Stomach (tissue), 4 donors: ENCODE data around the gene RHOD.

Source experiments
- EP300 ChIP-seq: sonication (generic); formaldehyde crosslinking; IDR thresholded peaks from one replicate; pipeline ENCODE4 v1.6.1; 2017; ENCODE audit warnings: antibody characterized with exemption
- TF ChIP-seq, protein P1 (sequence below), 7 experiments: fragments of 450-650 bp in 4 of 7; fragments of 200-600 bp in 3 of 7; sonication (generic) in 3 of 7; IDR thresholded peaks; one replicate each; pipeline ENCODE4 v1.5.1; 2016 to 2019; ENCODE audit warnings: antibody characterized with exemption in 7 of 7, control low read depth in 2 of 7, mild to moderate bottlenecking in 1 of 7

DNA sequence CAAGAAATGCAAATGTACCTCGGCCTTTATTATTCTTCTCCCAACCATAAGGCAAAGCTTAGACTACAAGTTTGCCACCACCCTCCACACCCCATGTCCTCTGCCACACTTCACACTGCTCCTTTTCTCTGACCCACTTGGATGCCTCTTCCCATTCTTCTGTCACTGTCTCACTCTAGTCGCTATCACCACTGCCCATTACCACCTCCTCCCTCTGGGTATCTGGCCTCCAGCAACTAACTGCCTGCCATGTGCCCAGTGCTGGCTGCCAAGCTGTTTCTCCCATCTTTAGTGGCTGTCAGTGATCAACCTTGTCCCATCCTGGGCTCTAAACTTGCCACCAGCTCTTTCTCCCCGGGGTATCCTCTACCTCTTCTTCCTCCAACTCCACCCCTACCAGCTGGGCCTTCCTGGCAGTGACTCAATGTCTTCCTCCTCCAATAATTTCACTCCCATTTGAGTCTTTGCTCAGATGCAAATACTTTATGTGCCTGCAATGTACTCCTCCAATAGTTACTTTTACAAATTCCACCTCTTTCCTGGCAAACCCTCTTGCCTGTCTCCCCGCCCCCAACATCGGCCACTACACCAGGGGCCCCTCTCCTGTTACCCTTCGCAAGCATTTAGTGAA is 42.3 kb downstream of the RHOD start:
- TF ChIP-seq, protein P1, sequence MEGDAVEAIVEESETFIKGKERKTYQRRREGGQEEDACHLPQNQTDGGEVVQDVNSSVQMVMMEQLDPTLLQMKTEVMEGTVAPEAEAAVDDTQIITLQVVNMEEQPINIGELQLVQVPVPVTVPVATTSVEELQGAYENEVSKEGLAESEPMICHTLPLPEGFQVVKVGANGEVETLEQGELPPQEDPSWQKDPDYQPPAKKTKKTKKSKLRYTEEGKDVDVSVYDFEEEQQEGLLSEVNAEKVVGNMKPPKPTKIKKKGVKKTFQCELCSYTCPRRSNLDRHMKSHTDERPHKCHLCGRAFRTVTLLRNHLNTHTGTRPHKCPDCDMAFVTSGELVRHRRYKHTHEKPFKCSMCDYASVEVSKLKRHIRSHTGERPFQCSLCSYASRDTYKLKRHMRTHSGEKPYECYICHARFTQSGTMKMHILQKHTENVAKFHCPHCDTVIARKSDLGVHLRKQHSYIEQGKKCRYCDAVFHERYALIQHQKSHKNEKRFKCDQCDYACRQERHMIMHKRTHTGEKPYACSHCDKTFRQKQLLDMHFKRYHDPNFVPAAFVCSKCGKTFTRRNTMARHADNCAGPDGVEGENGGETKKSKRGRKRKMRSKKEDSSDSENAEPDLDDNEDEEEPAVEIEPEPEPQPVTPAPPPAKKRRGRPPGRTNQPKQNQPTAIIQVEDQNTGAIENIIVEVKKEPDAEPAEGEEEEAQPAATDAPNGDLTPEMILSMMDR (IDR thresholded peaks at IDR 0.05): no peak
- no peak for TF ChIP-seq EP300
